H9 (cell line): ENCODE results near the gene FGR. TPM values are rescaled to one million over a fixed set of nuclear protein-coding genes. Genes with fewer than 3 reads are reported as not detected.

ENCODE experiments used
- DNase-seq: peaks from one replicate; pipeline ENCODE4 v3.0.0-alpha.2; 2017
- H2AFZ ChIP-seq: one replicate; pipeline ENCODE4 v1.6.1; 2013; ENCODE audit warnings: mild to moderate bottlenecking, low read length, control low read depth, moderate library complexity
- H2AK5ac ChIP-seq: 2 replicates; pipeline ENCODE4 v1.6.1; 2013; ENCODE audit warnings: low read length, control low read depth, mixed read lengths; ENCODE audit not compliant: insufficient read length
- H2BK120ac ChIP-seq: one replicate; pipeline ENCODE4 v1.6.1; 2013; ENCODE audit warnings: low read depth, mild to moderate bottlenecking, low read length, control low read depth, inconsistent platforms; ENCODE audit not compliant: poor library complexity, severe bottlenecking
- H2BK12ac ChIP-seq: 2 replicates; pipeline ENCODE4 v1.6.1; 2013; ENCODE audit warnings: low read length, control low read depth, mixed read lengths, low read depth; ENCODE audit not compliant: insufficient read length
- H2BK15ac ChIP-seq: 2 replicates; pipeline ENCODE4 v1.6.1; 2013; ENCODE audit warnings: low read depth, low read length, control low read depth
- H2BK20ac ChIP-seq: one replicate; pipeline ENCODE4 v1.6.1; 2013; ENCODE audit warnings: low read depth, mild to moderate bottlenecking, low read length, control low read depth, inconsistent platforms; ENCODE audit not compliant: poor library complexity, severe bottlenecking
- H2BK5ac ChIP-seq: 2 replicates; pipeline ENCODE4 v1.6.1; 2013; ENCODE audit warnings: low read length, control low read depth, mixed read lengths; ENCODE audit not compliant: insufficient read length
- H3K14ac ChIP-seq: 2 replicates; pipeline ENCODE4 v1.6.1; 2013; ENCODE audit warnings: low read length, control low read depth; ENCODE audit not compliant: insufficient read depth
- H3K18ac ChIP-seq: 2 replicates; pipeline ENCODE4 v1.6.1; 2013; ENCODE audit warnings: low read depth, mild to moderate bottlenecking, mixed read lengths, low read length, control low read depth; ENCODE audit not compliant: insufficient read length
- H3K23ac ChIP-seq: 2 replicates; pipeline ENCODE4 v1.6.1; 2013; ENCODE audit warnings: low read length, control low read depth, mixed read lengths, low read depth; ENCODE audit not compliant: insufficient read length
- H3K23me2 ChIP-seq: 2 replicates; pipeline ENCODE4 v1.6.1; 2013; ENCODE audit warnings: low read depth, mild to moderate bottlenecking, mixed read lengths, low read length, control low read depth; ENCODE audit not compliant: insufficient read length, poor library complexity, severe bottlenecking
- H3K27ac ChIP-seq: 2 replicates; pipeline ENCODE4 v1.5.1; 2013; ENCODE audit warnings: low read length, control low read depth, mixed read lengths, low read depth; ENCODE audit not compliant: insufficient read length
- H3K27me3 ChIP-seq: 2 replicates; pipeline ENCODE4 v1.6.1; 2013; ENCODE audit warnings: low read length, control low read depth, inconsistent platforms; ENCODE audit not compliant: insufficient read depth
- H3K4ac ChIP-seq: 2 replicates; pipeline ENCODE4 v1.6.1; 2013; ENCODE audit warnings: low read depth, mild to moderate bottlenecking, control low read depth, inconsistent platforms, low read length, moderate library complexity
- H3K4me1 ChIP-seq: 2 replicates; pipeline ENCODE4 v1.6.1; 2013; ENCODE audit warnings: low read length, control low read depth, inconsistent platforms; ENCODE audit not compliant: insufficient read depth
- H3K4me2 ChIP-seq: 2 replicates; pipeline ENCODE4 v1.6.1; 2013; ENCODE audit warnings: low read length, control low read depth, mixed read lengths; ENCODE audit not compliant: insufficient read length, insufficient read depth
- H3K56ac ChIP-seq: 2 replicates; pipeline ENCODE4 v1.6.1; 2013; ENCODE audit warnings: low read depth, mild to moderate bottlenecking, mixed read lengths, low read length, control low read depth; ENCODE audit not compliant: insufficient read length
- H3K79me1 ChIP-seq: 2 replicates; pipeline ENCODE4 v1.6.1; 2013; ENCODE audit warnings: low read depth, mild to moderate bottlenecking, moderate library complexity, low read length, control low read depth, inconsistent platforms; ENCODE audit not compliant: insufficient read depth, poor library complexity, severe bottlenecking
- H3K79me2 ChIP-seq: 2 replicates; pipeline ENCODE4 v1.6.1; 2013; ENCODE audit warnings: low read length, control low read depth, inconsistent platforms; ENCODE audit not compliant: insufficient read depth
- H3K9ac ChIP-seq: 2 replicates; pipeline ENCODE4 v1.6.1; 2013; ENCODE audit warnings: low read length, control low read depth, mixed read lengths; ENCODE audit not compliant: insufficient read length; ENCODE audit errors: extremely low read depth
- H3K9me3 ChIP-seq: one replicate; pipeline ENCODE4 v1.6.1; 2013; ENCODE audit warnings: low read depth, low read length, inconsistent platforms; ENCODE audit not compliant: control insufficient read depth
- H3T11ph ChIP-seq: one replicate; pipeline ENCODE4 v1.6.1; 2013; ENCODE audit warnings: mild to moderate bottlenecking, low read length, control low read depth, inconsistent platforms
- H4K20me1 ChIP-seq: one replicate; pipeline ENCODE4 v1.6.1; 2013; ENCODE audit not compliant: control insufficient read depth, insufficient read length, insufficient read depth
- H4K5ac ChIP-seq: 2 replicates; pipeline ENCODE4 v1.6.1; 2013; ENCODE audit warnings: low read depth, mild to moderate bottlenecking, mixed read lengths, low read length, control low read depth; ENCODE audit not compliant: insufficient read length
- H4K8ac ChIP-seq: replicated peaks from 2 replicates; pipeline ENCODE4 v1.6.1; 2013; ENCODE audit warnings: low read length, control low read depth, mixed read lengths, low read depth; ENCODE audit not compliant: insufficient read length
- H4K91ac ChIP-seq: 2 replicates; pipeline ENCODE4 v1.6.1; 2013; ENCODE audit warnings: low read depth, mild to moderate bottlenecking, moderate library complexity, mixed read lengths, low read length, control low read depth; ENCODE audit not compliant: insufficient read length
- H3K27ac Mint-ChIP-seq, 3 experiments: 2 replicates in 2 of 3; 3 replicates in 1 of 3; pipeline ENCODE4 v1.8.0; 2020 to 2021; ENCODE audit warnings: mixed read lengths in 3 of 3, mild to moderate bottlenecking in 1 of 3, moderate library complexity in 1 of 3
- H3K27me3 Mint-ChIP-seq: 2 replicates; pipeline ENCODE4 v1.8.0; 2021; ENCODE audit warnings: low read depth, mild to moderate bottlenecking, moderate library complexity, mixed read lengths
- H3K36me3 Mint-ChIP-seq, 3 experiments: 2 replicates in 2 of 3; 3 replicates in 1 of 3; pipeline ENCODE4 v1.8.0; 2020 to 2021; ENCODE audit warnings: low read depth in 3 of 3, mixed read lengths in 3 of 3; ENCODE audit not compliant: insufficient read depth in 1 of 3
- H3K4me1 Mint-ChIP-seq, 2 experiments: 2 replicates each; pipeline ENCODE4 v1.8.0; 2020; ENCODE audit warnings: mixed read lengths in 2 of 2
- H3K4me3 Mint-ChIP-seq, 2 experiments: 2 replicates in 1 of 2; 3 replicates in 1 of 2; pipeline ENCODE4 v1.8.0; 2020 to 2021; ENCODE audit warnings: mild to moderate bottlenecking in 2 of 2, mixed read lengths in 2 of 2, moderate library complexity in 1 of 2
- H3K9me3 Mint-ChIP-seq, 2 experiments: 2 replicates in 1 of 2; 3 replicates in 1 of 2; pipeline ENCODE4 v1.8.0; 2020; ENCODE audit warnings: mild to moderate bottlenecking in 2 of 2, mixed read lengths in 2 of 2, moderate library complexity in 1 of 2
- CTCF ChIP-seq: fragments of 200-600 bp; sonication (generic); conservative IDR thresholded peaks from 3 replicates; pipeline ENCODE4 v1.8.0; 2021; ENCODE audit warnings: antibody characterized with exemption, mild to moderate bottlenecking
- WGBS: extraction: QIAGEN DNeasy Blood & Tissue Kit; methylation state at CpG from one replicate; pipeline ENCODE4 v1.1.7; 2013; ENCODE audit warnings: missing lambda C conversion rate, low lambda C conversion rate, mixed read lengths; ENCODE audit not compliant: insufficient read length; ENCODE audit errors: extremely low coverage; 5-methylcytosine and 5-hydroxymethylcytosine counted together
- total RNA-seq: library from RNA; stranded (reverse); gene quantifications from 2 replicates; pipeline ENCODE4 v1.2.1, GENCODE V29; 2021

FGR gene
- total RNA-seq, 1 experiment from 2014 or later = not detected

- Mint-ChIP-seq H3K4me3 (no peak overlapping the region), H3K9me3 (no peaks in the 10 kb centered on the region; a peak in 1 of 5 replicates), H3K27me3 (peaks cover 6% of the 10 kb centered on the region; the same call in 1 of the 2 replicates), H3K27ac (peak overlapping the region; percentile 81 to 96 (median 96)), H3K4me1 (peaks cover 39 to 46% of the 10 kb centered on the region in 2 experiments), H3K36me3 (no peaks in the 10 kb centered on the region)
- H3K9ac ChIP-seq = no peak overlapping the region
- H2AFZ ChIP-seq = no peak overlapping the region
- H3K27ac ChIP-seq = peak overlapping the region; percentile 47
- H2BK12ac ChIP-seq = no peak overlapping the region
- H2BK120ac ChIP-seq = no peak overlapping the region
- no peaks in the 10 kb centered on the region for H3K79me2 ChIP-seq
- no peak overlapping the region for H4K5ac ChIP-seq
- H3K9me3 ChIP-seq = no peaks in the 10 kb centered on the region
- peak overlapping the region; percentile 84 for H2BK20ac ChIP-seq
- no peaks in the 10 kb centered on the region for H4K20me1 ChIP-seq
- no peaks in the 10 kb centered on the region for H3K79me1 ChIP-seq
- H3K23me2 ChIP-seq = peaks cover 7% of the 10 kb centered on the region
- no peak overlapping the region for H3K4ac ChIP-seq
- H2AK5ac ChIP-seq = no peak overlapping the region
- no peak overlapping the region for H3K4me2 ChIP-seq
- H3K14ac ChIP-seq = peak overlapping the region; percentile 38; the same call in 1 of the 2 replicates
- no peak overlapping the region for H3K23ac ChIP-seq
- no peak overlapping the region for H4K8ac ChIP-seq
- peaks cover 12% of the 10 kb centered on the region; the same call in 1 of the 2 replicates for H3K4me1 ChIP-seq
- no peak overlapping the region for H2BK15ac ChIP-seq
- no peaks in the 10 kb centered on the region for H3K27me3 ChIP-seq
- DNase-seq = peak; percentile 50
- H3K56ac ChIP-seq = no peak overlapping the region
- TF ChIP-seq CTCF = no peak
- no peak overlapping the region for H3T11ph ChIP-seq
- peak overlapping the region; percentile 48 for H3K18ac ChIP-seq
- no peak overlapping the region for H2BK5ac ChIP-seq
- no CpG with 5 or more reads among the region's 11 CpGs for WGBS
- no peak overlapping the region for H4K91ac ChIP-seq
These were observed 20.4 kb upstream of the FGR start for GRCh38 chr1:27655151-27655937.
